Measurements from ENCODE around the gene OBSL1.

The OBSL1 gene

GRCh38 chr2:219571311-219572236 is at the start of gene OBSL1:
Gene OBSL1 (minus strand): TSS chr2:219571539. CDS start chr2:219571232, 307 bp downstream.
- no peak for DNase-seq

DNA sequence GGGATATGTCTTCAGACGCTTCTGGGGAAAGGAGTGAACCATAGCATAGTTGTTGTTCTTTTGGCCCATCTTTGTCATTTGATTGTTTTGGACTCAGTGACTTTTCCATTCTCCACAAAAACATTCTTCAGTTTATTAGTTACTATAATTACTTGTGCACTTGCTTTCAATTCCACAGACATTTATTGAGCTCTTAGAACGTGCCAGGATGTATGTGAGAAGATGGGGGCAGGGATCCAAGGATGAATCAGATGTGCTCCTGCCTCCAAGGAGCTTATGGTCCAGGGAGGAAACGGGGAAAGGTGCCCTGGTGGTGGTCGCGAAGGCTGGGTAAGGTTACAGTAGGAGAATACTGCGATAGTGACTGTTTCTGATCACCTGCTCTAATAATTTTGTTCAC is 49.2 kb upstream of the OBSL1 start:
- DNase-seq, result no peak

DNA sequence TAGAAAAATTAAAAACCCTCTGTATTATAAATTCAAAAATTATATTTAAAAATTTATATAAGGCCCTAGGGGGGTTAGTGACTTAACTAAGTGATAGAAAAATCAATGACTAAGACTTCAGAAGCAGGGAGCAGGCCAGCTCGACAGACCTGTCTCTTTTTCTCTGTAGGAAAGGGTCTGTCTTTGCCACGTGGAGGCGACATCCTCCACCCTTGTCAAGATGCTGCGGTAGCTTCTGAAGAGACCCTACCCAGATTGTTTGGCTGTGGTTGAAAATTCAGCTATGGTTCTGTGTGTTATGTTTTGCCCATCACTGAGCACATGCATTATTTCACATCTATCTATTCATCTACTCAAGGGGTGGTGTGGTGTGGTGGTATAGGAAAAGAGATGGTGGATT is 47.9 kb upstream of the OBSL1 start:
- DNase-seq, result no peak

DNA sequence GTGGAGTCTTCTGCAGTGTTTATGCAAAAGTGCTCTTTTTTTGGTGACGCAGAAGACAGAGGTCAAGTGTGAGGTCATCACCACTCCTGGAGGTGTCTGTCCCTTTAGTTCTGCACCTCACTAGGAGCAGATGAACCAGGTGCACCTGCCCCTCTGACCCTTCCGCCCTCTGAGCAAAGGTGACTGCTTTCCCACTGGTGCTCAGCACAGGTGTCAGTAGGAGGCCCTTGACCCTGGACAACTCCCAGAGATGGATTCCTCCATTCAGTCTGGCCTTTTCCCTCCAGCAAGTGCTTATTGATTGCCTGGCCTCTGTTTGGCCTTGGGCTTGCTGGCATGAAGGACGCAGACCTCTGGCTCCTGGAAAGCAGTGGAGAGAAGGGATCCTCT is 47.4 kb upstream of the OBSL1 start:
- DNase-seq, result no peak

DNA sequence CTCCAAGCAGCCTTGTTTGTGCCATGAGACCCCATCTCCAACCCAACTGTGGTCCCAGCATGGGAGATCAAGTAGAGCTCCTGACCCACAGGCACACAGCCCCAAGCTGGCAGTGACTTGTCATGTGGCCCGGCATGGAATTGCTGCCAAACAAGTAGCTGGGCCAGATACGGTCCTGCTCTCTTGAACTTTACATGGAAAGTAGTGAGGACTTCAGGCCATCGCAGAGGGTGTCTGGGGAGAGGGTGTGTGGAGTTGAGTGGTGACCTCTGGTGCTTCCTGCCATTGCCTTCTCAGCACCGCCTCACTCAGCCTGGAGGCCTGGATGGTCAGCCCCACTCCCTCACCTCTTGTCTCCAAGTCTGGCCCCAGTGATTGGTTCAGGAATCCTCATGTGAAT is 45.2 kb upstream of the OBSL1 start:
- no peak for DNase-seq

DNA sequence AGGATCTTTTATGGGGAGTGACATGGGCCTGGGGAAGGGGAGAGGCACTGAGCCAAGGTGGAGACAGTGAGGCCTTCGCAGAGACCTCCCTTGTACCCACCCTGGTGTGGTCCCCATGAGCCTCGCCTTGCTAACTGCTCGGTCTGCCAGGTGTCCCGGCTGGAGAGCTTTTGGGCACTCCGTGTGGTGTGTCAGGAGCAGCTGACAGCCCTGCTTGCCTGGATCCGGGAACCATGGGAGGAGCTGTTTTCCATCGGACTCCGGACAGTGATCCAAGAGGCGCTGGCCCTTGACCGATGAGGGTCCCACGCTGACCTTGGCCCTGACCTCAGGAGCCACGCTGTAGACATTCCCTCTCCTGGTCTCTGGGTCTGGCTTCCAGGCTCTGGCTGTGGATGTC is 44.6 kb upstream of the OBSL1 start:
- DNase-seq, result no peak

- DNase-seq, result no peak
Observed at GRCh38 chr2:219615036-219615435, 43.7 kb upstream of the OBSL1 start.

- DNase-seq, result no peak
Observed at GRCh38 chr2:219614076-219614860, 42.9 kb upstream of the OBSL1 start.

- DNase-seq, result no peak
Observed at GRCh38 chr2:219613461-219614070, 42.2 kb upstream of the OBSL1 start.

- no peak for DNase-seq
Observed at GRCh38 chr2:219612577-219613286, 41.4 kb upstream of the OBSL1 start.

- no peak for DNase-seq
Observed at GRCh38 chr2:219611866-219612576, 40.7 kb upstream of the OBSL1 start.

- DNase-seq, result no peak
Observed at GRCh38 chr2:219611306-219611705, 40.0 kb upstream of the OBSL1 start.

- DNase-seq, result no peak
Observed at GRCh38 chr2:219609149-219609750, 37.9 kb upstream of the OBSL1 start.

DNA sequence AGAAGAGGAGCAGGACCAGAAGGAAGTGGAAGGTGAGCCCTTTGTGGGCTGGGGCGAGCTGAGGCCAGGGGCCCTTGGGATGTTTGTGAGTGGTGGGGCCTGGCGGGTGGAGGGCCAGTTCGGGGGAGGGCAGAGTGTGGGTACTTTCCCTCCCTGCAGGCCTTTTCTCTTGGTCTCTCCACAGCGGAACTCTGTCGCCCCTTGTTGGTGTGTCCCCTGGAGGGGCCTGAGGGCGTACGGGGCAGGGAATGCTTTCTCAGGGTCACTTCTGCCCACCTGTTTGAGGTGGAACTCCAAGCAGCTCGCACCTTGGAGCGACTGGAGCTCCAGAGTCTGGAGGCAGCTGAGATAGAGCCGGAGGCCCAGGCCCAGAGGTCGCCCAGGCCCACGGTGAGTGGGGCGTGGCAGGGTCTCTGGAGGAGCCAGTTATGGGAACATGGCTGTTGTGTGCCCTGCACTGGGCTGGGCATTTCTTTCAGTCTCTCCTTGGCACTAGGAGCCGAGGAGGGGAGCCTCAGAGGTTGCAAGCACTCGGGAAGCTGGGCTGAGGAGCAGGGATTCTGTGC is 37.1 kb upstream of the OBSL1 start:
- no peak for DNase-seq

- DNase-seq, result no peak
Observed at GRCh38 chr2:219607931-219608330, 36.6 kb upstream of the OBSL1 start.

- DNase-seq, result no peak
Observed at GRCh38 chr2:219605607-219605954, 34.2 kb upstream of the OBSL1 start.

- DNase-seq, result peak; percentile 67
Observed at GRCh38 chr2:219603771-219604170, 32.4 kb upstream of the OBSL1 start.

DNA sequence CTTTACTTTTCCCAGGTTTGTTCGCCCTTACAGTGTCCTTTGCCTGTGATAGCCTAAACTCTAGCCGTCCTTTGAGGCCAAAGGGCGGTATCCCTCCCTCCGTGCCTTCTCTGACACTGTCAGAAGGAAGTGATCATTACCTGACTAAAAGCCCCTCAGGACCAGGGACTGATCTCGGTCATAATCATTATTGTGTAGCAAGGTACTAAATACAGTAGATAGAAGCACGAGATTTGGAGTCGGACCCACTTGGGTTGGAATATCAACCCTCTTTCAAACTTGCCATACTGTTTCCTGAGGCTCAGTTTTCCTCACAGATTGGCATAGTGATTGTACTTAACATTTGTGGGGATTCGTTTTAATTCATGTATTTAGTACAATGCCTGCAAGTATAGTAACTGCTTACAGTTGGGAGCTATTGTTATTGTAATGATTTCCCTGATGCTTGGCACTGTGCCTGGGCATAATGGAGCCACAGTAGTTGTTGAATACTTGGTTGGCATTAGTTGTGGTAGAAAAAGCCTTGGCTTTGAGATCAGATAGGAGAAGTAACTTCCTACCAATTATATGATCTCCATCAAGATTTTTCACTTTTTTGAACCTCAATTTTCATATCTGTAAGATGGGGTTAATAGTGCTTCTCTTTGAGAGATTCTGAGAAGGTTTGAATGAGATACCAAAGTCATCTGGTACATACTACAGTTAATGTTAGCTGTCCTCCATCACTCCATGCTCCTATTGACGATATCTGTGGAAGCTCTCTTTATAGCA is 27.2 kb upstream of the OBSL1 start:
- DNase-seq, result no peak

GRCh38 chr2:219597552-219598307 is 26.4 kb upstream of the OBSL1 start, which contains the start of gene STK11IP:
Gene STK11IP (plus strand): TSS chr2:219597857. CDS start chr2:219598120, 263 bp downstream.
- peak; percentile 98 for DNase-seq
